GM19455 (cell line): ENCODE data around the gene PHETA2.

Source experiments
- ATAC-seq: cut with Tn5 transposase; IDR thresholded peaks from one replicate; pipeline ENCODE4 v1.9.1; 2021; ENCODE audit not compliant: unreplicated experiment

The PHETA2 gene, protein sequence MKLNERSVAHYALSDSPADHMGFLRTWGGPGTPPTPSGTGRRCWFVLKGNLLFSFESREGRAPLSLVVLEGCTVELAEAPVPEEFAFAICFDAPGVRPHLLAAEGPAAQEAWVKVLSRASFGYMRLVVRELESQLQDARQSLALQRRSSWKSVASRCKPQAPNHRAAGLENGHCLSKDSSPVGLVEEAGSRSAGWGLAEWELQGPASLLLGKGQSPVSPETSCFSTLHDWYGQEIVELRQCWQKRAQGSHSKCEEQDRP

DNA sequence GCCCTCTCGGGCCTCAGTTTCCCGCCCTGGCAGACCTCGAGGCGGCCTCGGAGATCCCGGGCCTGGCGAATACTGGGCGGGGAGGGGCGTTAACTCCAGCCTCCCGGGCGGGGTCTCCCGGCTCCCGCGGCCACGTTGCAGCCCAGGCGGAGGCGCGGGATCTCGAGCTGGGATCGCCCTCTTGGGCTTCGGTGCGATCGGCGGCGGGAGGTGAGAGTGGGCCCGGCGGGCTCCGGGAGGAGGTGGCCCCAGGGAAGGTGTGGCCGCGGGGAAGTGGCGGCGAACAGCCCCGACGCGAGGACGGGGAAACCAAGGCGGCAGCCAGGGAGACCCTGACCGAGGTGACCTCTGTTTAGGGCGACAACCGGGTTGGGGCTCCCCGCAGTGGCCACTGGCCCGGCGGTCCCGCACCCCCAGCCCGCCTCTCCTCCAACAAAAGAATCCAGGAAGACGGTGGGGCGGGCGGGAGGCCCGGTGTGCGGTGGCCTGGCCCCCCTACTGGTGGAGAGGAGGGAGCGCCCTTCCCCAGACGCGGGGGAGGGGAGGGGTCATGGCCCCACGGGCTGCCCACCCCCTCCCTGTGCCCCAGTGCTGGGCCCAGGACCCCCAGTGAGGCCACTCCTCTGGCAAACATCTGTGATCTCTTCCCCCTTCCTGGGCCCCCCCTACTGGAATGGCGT, at the start of gene PHETA2:
TSS of gene PHETA2 (plus strand) at position 117 of the 680 bp plus-strand sequence. CDS start 3,046 bp downstream, outside the sequence.
- ATAC-seq: no peak

DNA sequence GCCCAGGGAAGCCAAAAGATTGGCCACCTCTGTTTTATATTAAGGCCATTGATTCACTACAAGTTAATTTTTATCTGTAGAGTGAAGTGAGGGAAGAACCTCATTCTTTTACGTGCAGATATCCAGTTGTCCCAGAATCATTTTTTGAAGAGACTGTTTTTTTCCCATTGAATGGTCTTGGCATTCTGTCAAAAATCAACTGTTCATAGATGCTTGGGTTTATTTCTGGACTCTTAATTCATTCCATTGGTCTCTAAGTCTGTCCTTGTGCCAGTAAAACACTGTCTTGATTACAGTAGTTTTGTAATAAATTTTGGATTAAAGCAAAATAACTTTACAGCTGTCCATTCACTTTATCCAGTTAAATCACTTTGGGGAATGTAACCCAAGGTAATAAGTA, 48.6 kb upstream of the PHETA2 start:
- no peak for ATAC-seq

DNA sequence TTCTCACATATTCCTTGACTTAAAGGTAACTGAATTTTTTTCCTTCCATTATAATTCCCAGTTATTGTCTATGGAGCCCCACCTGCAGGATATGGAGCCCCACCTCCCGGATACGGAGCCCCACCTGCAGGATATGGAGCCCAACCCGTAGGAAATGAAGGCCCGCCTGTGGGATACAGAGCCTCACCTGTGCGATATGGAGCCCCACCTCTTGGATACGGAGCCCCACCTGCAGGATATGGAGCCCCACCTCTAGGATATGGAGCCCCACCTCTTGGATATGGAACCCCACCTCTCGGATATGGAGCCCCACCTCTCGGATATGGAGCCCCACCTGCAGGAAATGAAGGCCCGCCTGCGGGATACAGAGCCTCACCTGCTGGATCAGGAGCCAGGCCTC, 47.3 kb upstream of the PHETA2 start:
- no peak for ATAC-seq

- ATAC-seq: no peak
These were observed 40.5 kb upstream of the PHETA2 start for GRCh38 chr22:42033263-42034181.

- ATAC-seq: no peak
These were observed 38.8 kb upstream of the PHETA2 start for GRCh38 chr22:42035256-42035655.

- ATAC-seq: no peak
These were observed 34.8 kb upstream of the PHETA2 start for GRCh38 chr22:42039271-42039670.

DNA sequence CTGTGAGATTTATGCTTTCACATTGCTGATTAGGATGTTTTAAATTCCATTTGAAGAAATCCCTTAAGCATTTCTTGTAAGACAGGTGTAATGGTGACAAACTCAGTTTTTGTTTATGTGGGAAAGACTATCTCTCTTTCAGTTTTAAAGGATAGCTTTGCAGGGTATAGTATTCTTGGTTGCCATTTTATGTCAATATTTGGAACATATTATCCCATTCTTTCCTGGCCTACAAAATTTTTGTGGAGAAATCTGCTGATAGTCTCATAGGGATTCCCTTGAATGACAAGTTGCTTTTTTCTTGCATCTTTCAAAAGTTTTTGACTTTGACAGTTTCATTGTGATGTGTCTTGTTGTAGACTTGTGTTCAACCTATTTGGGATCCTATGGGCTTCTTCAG, 32.3 kb upstream of the PHETA2 start:
- ATAC-seq: no peak

DNA sequence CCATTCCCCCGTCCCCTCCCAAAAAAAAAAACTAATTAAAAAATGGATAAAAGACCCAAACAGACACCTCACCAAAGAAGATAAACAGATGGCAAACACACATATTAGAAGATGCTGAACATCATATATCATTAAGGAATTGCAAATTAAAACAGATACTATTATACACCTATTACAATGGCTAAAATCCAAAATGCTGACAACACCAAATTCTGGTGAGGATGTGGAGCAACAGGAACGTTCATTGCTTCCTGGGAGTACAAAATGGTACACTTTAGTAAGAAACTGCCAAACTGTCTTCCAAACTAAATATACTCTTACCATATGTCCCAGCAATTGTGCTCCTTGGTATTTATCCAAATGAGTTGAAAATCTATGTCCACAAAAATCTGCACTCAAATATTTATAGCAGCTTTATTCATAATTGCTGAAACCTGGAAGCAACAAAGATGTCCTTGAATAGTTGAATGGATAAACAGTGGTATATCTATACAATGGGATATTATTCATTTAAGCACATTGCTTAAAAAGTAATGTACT, 23.3 kb upstream of the PHETA2 start:
- no peak for ATAC-seq

GRCh38 chr22:42052765-42053164, 21.3 kb upstream of the PHETA2 start:
- ATAC-seq: no peak

DNA sequence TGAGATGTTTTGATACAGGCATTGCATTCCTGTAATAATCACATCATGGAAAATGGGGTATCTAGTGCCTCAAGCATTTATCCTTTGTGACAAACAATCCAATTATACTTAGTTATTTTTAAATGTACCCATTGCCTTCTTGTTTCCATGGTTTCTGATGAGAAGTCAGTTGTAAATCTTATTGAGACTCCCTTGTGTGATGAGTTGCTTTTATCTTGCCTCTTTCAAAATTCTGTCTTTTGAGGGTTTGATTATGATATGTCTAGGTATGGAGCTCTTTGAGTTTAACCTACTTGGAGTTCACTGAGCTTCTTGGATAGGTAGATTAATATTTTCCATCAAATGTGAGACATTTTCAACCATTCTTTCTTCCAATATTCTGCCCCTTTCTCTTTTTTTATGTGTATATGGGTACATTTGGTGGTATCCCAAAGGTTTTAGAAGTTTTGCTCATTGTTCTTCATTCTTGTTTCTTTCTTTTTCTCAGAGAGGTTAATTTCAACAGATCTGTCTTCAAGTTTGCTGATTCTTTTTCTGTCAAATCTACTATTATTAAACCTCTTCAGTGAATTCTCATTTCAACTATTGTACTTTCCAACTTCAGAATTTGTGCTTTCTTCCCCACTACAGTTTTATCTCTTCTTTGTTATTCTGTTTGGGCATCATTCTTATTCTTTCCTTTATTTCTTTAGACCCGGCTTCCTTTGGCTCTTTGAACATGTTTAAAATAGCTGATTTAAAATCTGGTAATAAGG, 17.1 kb upstream of the PHETA2 start:
- no peak for ATAC-seq

DNA sequence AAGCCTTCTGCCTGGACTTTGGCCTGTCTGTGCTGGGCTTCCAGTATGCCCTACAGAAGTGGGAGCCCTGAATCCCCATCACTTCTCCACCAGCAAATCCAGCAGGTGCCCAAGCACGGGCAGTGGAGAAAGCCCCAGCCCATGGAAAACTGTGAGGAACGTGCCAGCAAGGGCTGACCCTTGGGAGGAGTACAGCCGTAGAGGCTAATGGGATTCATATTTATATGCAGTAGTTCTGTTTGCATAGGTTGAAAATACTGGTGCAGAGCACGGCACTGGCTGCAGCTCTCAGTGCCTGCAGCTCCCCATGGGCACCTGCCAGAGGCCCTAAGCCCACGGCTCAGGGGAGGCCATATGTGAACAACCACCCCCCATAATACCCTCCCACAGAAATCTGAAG, 13.6 kb upstream of the PHETA2 start:
- ATAC-seq: no peak

DNA sequence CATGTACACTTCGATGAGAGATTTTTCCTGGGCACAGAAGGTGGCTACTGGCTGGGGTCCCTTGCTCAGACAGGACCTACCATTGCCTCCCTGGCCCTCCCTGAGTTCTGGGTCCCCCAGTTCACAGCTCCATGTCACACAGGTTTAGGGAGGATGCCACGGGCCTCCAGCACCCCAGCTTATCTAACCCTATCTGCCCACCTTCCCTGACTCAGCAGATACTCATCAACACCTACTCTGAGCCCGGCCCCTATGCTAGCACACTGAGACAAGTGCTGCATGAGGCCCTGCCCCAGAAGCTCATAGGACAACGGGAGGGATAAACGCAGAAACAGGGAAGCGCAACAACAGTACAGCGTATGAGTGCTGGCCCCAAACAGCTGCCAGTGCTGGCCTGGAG, 13.0 kb upstream of the PHETA2 start:
- no peak for ATAC-seq

DNA sequence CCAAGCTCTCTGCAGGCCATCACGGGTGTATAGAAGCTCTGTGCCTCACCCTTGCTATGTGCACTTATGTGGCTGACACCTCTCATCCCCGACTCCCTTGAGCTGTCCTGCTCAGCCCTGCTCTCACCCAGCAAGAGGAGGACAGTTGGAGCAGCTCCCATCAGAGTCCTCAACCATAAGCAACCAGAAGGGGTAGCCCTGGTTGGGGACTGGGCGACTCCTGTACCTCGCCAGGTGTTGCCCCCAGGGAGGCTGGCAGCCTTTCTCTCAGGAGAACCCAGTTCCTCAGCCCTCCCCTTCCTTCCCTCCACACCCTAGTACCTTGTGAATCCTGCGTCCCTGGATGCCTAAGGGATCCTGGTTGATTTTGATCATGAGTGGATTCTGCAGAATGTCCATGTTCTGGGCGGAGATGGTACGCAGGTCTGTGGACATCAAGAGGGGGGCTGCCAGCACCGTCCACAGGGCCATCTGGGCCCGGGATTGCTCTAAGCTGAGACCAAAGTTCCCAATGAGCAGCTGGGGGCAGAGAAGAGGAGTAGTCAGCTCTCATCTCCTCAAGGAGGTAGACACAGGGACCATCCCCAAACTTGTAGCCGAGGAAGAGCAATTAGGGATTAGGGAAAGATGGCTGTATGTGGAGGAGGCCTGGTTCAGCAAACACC, 11.4 kb upstream of the PHETA2 start:
- no peak for ATAC-seq

- no peak for ATAC-seq
These were observed 9.4 kb upstream of the PHETA2 start for GRCh38 chr22:42064629-42065028.

DNA sequence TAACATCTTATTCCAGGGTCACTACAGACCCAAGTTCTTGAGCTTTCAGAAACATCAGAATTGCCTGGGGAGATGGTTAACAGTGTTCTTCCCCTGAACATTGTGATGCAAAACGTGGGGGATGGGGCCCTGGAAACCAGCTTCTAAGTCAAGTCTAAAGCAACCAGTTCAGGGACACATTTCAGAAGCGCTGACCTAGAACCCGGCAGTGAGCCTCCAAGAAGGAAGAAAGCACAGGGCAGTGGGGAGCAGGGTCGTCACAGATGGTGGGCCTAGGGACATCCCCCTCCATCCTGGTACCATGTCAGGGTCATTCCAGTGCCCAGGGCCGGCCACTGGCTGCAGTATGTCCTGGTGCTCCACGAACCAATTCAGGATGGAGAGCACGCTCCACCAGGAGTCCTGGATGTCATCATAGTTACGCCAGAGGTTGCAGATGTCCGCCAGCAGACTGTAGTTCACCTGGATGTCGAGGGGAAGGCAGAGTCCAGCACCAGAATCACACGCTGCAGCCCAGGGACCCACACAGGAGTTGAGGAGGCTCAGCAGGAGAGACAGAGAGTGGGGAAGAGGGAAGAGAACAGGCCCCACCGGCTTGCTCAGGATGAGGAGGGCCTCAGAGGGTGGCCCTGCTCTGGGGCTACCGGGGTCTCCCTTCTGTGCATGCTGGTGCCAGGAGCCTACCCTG, 8.5 kb upstream of the PHETA2 start:
- no peak for ATAC-seq

- no peak for ATAC-seq
These were observed 7.8 kb upstream of the PHETA2 start for GRCh38 chr22:42066126-42066761.

DNA sequence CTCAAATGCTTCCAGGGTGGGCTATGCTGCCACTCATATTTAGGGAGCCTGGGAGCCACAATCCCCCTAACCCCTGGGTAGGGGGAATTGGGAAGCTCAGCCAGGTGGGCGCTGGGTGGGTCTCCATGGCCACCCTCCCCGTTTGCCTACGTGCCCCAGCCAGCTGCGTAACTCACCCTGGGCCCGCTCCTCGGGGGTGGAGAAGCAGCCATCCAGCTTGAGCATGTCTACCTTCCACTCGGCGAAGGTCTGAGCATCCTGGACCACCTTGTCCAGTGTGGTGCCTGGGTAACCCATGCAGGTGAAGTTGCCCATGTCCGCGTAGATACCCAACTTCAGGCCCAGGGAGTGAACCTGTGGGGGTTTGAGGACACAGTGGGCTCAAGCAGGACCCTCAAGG, 7.1 kb upstream of the PHETA2 start:
- ATAC-seq: no peak

GRCh38 chr22:42067671-42068251, 6.3 kb upstream of the PHETA2 start:
- no peak for ATAC-seq

DNA sequence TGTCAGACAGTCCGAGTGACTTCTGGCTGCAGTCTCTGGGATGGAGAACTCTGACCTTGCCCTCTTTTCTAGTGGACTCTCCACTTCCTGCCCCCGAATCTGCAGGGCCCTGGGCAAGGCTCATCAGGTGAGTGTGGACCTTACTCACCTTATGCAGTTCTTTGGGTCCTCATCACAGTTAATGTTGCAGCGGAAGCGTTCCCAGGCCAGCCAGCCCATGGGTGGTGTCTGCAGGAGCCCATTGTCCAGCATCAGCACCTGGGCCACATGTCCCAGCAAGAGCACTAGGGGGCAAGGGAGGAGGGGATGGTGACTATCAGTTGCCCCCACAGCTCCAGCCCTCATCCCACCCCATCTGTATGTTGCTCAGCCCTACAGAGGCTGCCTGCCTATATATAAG, 5.8 kb upstream of the PHETA2 start:
- no peak for ATAC-seq
